HEK293 (cell line): ENCODE measurements around the gene RNU1-1.

ENCODE experiments used
- ATF2 ChIP-seq: fragments of 450-650 bp; formaldehyde crosslinking; IDR thresholded peaks from 2 replicates; pipeline ENCODE4 v1.5.1; 2016; ENCODE audit warnings: missing biosample characterization, missing genetic modification characterization, low read depth
- CTCF ChIP-seq: fragments of 450-650 bp; formaldehyde crosslinking; IDR thresholded peaks from 2 replicates; pipeline ENCODE4 v1.5.1; 2016; ENCODE audit warnings: missing biosample characterization, missing genetic modification characterization
- PATZ1 ChIP-seq: fragments of 450-650 bp; formaldehyde crosslinking; IDR thresholded peaks from 2 replicates; pipeline ENCODE4 v1.5.1; 2016; ENCODE audit warnings: missing biosample characterization, missing genetic modification characterization
- PRDM2 ChIP-seq: fragments of 450-650 bp; formaldehyde crosslinking; IDR thresholded peaks from 2 replicates; pipeline ENCODE4 v1.5.1; 2016; ENCODE audit warnings: missing biosample characterization, missing genetic modification characterization, borderline replicate concordance
- ZBTB10 ChIP-seq: fragments of 450-650 bp; formaldehyde crosslinking; IDR thresholded peaks from 2 replicates; pipeline ENCODE4 v1.5.1; 2016; ENCODE audit warnings: missing biosample characterization, missing genetic modification characterization
- ZBTB21 ChIP-seq: fragments of 450-650 bp; formaldehyde crosslinking; IDR thresholded peaks from 2 replicates; pipeline ENCODE4 v1.5.1; 2017; ENCODE audit warnings: missing biosample characterization, missing genetic modification characterization
- ZBTB26 ChIP-seq: fragments of 450-650 bp; formaldehyde crosslinking; optimal IDR thresholded peaks from 2 replicates; pipeline ENCODE3; 2016; ENCODE audit warnings: missing biosample characterization, mild to moderate bottlenecking, missing genetic modification characterization
- ZNF10 ChIP-seq: fragments of 450-650 bp; formaldehyde crosslinking; IDR thresholded peaks from 2 replicates; pipeline ENCODE4 v1.5.1; 2017; ENCODE audit warnings: missing biosample characterization, missing genetic modification characterization
- ZNF184 ChIP-seq: fragments of 450-650 bp; IDR thresholded peaks from 2 replicates; pipeline ENCODE4 v1.5.1; 2018; ENCODE audit warnings: missing biosample characterization, mild to moderate bottlenecking, missing genetic modification characterization
- ZNF311 ChIP-seq: fragments of 450-650 bp; formaldehyde crosslinking; IDR thresholded peaks from 2 replicates; pipeline ENCODE4 v1.5.1; 2017; ENCODE audit warnings: missing biosample characterization, missing genetic modification characterization, borderline replicate concordance
- ZNF366 ChIP-seq: fragments of 450-650 bp; formaldehyde crosslinking; conservative IDR thresholded peaks from 2 replicates; pipeline ENCODE4 v1.5.1; 2016; ENCODE audit warnings: missing biosample characterization, missing genetic modification characterization
- ZNF488 ChIP-seq: fragments of 450-650 bp; formaldehyde crosslinking; IDR thresholded peaks from 2 replicates; pipeline ENCODE4 v1.5.1; 2016; ENCODE audit warnings: missing biosample characterization, missing genetic modification characterization

- no peak for TF ChIP-seq PRDM2 (tag by site-specific recombination)
- no peak for TF ChIP-seq ZNF10
- no peak for TF ChIP-seq CTCF (tag by site-specific recombination)
- TF ChIP-seq ZBTB26 (tag by site-specific recombination) = no peak
- TF ChIP-seq ZNF184 (tag by site-specific recombination) = no peak
- no peak for TF ChIP-seq ZNF311
- TF ChIP-seq ZBTB21 = no peak
- TF ChIP-seq ZBTB10 (tag by site-specific recombination) = no peak
- TF ChIP-seq ZNF488 = no peak
- TF ChIP-seq PATZ1 (tag by site-specific recombination) = no peak
- TF ChIP-seq ZNF366 (tag by site-specific recombination) = no peak
- TF ChIP-seq ATF2 (tag by site-specific recombination) = no peak
Observed at GRCh38 chr1:16478091-16478490, 36.0 kb downstream of the RNU1-1 start.
